ENCODE measurements around the gene SPEM3.
A peak's percentile ranks its signal among the peaks of the same experiment; 100 is the strongest.

The SPEM3 gene

DNA sequence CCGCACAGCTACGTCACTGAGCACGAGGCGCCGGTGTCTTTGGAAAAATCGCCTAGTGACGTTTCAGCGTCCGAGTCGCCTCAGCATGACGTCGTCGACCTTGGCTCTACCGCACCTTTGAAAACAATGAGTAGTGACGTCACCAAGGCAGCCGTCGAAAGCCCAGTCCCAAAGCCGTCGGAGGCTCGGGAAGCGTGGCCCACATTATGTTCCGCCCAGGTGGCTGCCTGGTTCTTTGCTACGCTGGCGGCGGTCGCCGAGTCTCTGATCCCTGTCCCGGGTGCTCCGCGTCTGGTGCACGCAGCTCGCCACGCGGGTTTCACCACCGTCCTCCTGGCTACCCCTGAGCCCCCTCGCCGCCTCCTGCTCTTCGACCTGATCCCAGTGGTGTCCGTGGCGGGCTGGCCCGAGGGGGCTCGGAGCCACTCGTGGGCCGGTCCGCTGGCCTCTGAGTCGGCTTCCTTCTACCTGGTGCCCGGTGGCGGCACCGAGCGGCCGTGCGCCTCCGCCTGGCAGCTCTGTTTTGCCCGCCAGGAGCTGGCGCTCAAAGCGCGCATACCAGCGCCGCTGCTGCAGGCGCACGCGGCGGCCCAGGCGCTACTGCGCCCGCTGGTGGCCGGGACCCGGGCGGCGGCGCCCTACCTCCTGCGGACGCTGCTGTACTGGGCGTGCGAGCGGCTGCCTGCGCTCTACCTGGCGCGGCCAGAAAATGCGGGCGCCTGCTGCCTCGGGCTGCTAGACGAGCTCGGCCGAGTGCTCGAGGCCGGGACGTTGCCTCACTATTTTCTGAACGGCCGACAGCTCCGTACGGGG lies 8.1 kb downstream of the SPEM3 start:
- peak overlapping the region; percentile 73 for H3K27ac ChIP-seq
- TF ChIP-seq, protein P1, sequence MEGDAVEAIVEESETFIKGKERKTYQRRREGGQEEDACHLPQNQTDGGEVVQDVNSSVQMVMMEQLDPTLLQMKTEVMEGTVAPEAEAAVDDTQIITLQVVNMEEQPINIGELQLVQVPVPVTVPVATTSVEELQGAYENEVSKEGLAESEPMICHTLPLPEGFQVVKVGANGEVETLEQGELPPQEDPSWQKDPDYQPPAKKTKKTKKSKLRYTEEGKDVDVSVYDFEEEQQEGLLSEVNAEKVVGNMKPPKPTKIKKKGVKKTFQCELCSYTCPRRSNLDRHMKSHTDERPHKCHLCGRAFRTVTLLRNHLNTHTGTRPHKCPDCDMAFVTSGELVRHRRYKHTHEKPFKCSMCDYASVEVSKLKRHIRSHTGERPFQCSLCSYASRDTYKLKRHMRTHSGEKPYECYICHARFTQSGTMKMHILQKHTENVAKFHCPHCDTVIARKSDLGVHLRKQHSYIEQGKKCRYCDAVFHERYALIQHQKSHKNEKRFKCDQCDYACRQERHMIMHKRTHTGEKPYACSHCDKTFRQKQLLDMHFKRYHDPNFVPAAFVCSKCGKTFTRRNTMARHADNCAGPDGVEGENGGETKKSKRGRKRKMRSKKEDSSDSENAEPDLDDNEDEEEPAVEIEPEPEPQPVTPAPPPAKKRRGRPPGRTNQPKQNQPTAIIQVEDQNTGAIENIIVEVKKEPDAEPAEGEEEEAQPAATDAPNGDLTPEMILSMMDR (conservative IDR thresholded peaks at IDR 0.05), result peak; percentile 89
- TF ChIP-seq ZFX (IDR thresholded peaks at IDR 0.05), result no peak

DNA sequence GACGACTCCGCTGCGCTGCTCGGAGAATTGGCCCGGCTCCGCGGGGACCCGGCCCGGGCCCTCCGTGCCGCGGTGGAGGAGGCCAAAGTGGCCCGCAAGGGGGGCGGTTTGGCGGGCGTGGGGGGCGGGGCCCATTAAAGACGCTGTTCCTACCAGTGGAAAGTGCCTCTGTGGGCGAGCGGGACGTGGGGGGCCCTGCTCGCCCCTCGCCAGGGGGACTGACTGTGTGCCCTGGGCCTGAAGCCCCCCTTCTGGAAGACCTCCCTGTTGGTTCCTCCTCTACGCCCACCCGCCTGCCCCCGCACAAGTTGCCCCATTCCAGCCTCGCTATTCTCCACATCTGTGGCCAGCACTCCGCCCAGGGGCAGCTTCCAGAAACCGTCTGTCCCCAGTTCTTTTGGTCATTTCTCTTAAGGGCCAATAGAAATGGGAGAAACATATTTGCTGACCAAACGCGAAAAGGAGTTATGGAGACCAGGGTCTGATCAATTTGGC lies 8.8 kb downstream of the SPEM3 start:
- peak overlapping the region; percentile 73 for H3K27ac ChIP-seq
- TF ChIP-seq, protein P1 (conservative IDR thresholded peaks at IDR 0.05), result 0 out of 2 replicates have a peak, but pooled peaks have one; percentile 42
- TF ChIP-seq ZFX (IDR thresholded peaks at IDR 0.05), result no peak

DNA sequence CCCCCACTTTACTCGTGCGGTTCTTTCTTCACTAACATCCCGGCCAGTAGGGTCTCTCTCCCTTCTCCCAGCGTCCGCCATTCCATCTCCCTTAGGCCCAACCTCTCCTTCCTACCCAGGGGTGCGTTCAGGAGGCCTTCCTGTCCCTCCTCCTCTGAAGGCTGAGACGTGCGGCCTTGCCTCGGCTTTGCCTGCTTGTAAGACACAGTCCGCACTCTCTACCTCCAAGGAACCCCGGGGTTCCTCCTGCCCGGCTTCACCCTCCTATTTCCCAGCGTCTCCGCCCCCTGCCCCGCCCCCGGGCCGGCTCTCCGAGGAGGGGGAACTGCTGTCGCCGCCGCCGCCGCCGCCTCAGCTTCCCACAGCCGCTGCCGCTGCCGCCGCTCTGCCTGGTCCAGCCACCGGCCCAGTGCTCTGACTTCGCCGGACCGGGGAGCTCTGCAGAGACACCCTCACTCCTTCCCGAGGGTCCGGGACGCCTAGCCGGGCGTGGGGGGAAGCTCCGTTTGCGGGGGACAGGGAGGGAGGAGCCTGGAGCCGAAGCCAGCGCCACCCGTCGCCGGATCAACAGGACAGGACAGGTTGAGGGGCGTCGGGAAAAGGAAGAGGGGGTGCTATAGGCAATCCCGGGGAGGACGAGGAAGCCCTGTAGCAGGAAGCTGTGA lies 9.4 kb downstream of the SPEM3 start:
- TF ChIP-seq, protein P1 (conservative IDR thresholded peaks at IDR 0.05), result no peak
- no peak for TF ChIP-seq ZFX (IDR thresholded peaks at IDR 0.05)
- no peak overlapping the region for H3K27ac ChIP-seq

DNA sequence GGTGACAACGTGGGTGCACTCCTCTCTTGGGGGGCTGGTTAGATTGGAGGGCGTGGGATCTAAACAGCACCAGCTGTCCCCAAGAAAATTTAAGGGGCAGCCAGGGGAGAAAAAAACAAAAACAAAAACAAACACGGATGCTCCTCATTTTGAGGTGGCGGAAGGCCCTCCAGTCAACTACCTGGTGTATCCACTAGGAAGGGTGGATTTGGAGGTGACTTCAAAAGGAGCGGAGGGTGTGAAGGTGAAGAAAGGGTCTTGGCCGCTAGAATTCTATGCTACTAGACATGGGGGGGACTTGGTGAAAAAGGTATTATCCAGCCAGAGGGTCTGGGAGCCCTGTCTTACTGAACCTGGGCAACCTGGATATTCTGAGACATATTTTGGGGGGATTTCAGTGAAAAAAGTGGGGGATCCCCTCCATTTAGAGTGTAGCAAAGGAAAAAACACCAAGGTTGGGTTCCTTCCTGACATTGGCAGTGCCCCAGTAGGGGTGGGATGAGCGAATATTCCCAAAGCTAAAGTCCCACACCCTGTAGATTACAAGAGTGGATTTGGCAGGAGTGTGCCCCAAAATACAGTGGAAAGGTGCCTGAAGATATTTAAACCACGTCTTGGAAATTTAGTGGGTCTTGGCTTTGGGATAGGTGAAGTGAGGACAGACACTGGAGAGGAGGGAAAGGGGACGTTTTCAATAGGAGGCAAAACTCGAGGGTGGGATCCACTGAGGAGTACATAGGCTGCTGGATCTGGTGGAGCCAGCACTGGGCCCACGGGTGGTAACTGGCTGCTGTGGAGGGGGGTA lies 10.2 kb downstream of the SPEM3 start:
- TF ChIP-seq, protein P1 (conservative IDR thresholded peaks at IDR 0.05), result no peak
- H3K27ac ChIP-seq, result no peak overlapping the region

DNA sequence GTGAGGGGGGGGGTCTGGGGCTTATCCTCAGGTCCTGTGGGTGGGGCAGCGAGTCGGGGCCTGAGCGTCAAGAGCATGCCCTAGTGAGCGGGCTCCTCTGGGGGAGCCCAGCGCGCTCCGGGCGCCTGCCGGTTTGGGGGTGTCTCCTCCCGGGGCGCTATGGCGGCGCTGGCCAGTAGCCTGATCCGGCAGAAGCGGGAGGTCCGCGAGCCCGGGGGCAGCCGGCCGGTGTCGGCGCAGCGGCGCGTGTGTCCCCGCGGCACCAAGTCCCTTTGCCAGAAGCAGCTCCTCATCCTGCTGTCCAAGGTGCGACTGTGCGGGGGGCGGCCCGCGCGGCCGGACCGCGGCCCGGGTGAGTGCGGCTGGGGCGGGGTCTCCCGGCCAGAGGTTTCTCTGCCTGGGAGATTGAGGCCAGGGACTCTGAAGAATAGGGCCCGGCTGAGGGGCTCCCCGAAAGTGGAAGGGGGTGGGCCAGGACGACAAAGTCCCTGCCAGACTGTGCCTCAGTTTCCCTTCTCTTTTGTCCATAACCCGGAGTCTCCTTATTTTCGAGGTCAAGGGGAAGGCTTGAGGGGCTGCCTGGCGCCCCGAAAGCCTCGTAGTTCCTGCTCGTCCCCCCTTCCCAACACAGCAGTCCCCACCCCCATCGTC lies 10.9 kb downstream of the SPEM3 start, which contains the start of gene FGF11:
Gene FGF11 (plus strand): TSS at position 51 of the 651 bp plus-strand sequence. CDS start 109 bp downstream, at position 160.
- no peak within 1 kb of the TSS for H3K27ac ChIP-seq
- no peak for TF ChIP-seq ZFX (IDR thresholded peaks at IDR 0.05)
- TF ChIP-seq, protein P1 (conservative IDR thresholded peaks at IDR 0.05), result no peak

DNA sequence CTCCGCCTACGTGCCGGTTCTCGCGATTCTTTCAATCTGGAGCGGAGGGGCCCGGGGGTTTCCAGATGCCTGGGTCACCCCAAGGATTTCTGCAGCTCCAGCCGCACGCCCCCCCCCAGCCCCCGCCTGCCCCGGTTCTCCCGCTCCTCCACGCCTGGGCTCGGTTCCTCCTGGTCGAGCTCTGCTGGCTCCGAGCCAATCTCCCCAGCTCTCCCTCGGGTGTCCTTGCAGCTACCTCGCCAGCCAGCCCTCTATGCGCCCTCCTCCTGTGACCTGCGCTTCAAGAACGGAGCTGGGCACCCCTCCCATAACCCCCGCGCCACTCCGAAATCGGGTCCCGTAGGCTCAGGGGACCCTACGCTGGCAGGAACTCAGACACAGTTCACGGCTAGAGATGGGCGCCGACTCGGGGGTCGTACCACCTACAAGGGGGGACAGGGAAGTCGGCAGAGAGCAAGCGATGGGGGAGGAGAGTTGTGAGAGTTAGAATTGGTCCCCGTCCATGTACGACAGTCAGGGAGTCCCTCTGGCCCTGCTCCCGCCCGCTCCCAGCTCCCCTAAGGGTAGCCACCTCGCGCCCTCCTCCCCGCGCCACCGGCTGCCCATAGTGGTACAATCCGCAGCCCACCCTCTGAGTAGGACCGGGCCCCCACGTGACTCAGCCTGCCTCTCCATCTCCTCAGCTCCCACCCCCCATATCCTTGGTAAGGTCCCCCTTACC lies 11.6 kb downstream of the SPEM3 start:
- no peak overlapping the region for H3K27ac ChIP-seq

More for the DNA sequence above, 11.6 kb downstream of the SPEM3 start:
- TF ChIP-seq, protein P1 (conservative IDR thresholded peaks at IDR 0.05), result no peak
- TF ChIP-seq ZFX (IDR thresholded peaks at IDR 0.05), result no peak

All from C4-2B (cell line).